Ascending aorta (tissue), 2 donors: Measurements from ENCODE around the gene FREY1. TPM values are rescaled to one million over a fixed set of nuclear protein-coding genes. Genes with fewer than 3 reads are reported as not detected.

Source experiments
- DNase-seq, 2 donors: peaks; one replicate each; pipeline ENCODE4 v3.0.0-alpha.2; 2019; ENCODE audit warnings: low spot score in 2 of 2
- H3K27ac ChIP-seq, 2 donors: fragments of 200-600 bp; sonication (generic); one replicate each; pipeline ENCODE4 v1.5.1; 2016 to 2017; ENCODE audit warnings: mild to moderate bottlenecking in 1 of 2
- H3K27me3 ChIP-seq: fragments of 200-600 bp; sonication (generic); one replicate; pipeline ENCODE4 v1.5.1; 2017
- H3K36me3 ChIP-seq, 2 donors: fragments of 200-600 bp; sonication (generic); one replicate each; pipeline ENCODE4 v1.5.1; 2016
- H3K4me1 ChIP-seq, 2 donors: fragments of 200-600 bp; sonication (generic); one replicate each; pipeline ENCODE4 v1.5.1; 2016 to 2017; ENCODE audit warnings: mild to moderate bottlenecking in 1 of 2
- H3K4me3 ChIP-seq, 2 donors: fragments of 200-600 bp; sonication (generic); one replicate each; pipeline ENCODE4 v1.5.1; 2016 to 2017; ENCODE audit warnings: mild to moderate bottlenecking in 1 of 2
- H3K9me3 ChIP-seq, 2 donors: fragments of 200-600 bp; sonication (generic); one replicate each; pipeline ENCODE4 v1.5.1; 2016
- intact Hi-C: fragments of 100-400 bp; cut with DNase I; formaldehyde crosslinking; loops from one replicate; pipeline ENCODE4 v1.15.1; 2023
- total RNA-seq: library from RNA; depleted of rRNA; stranded (reverse); fragments of >200 nt; gene quantifications from one replicate; pipeline ENCODE4 v1.1.0, GENCODE V29; 2016
- TF ChIP-seq, protein P1 (sequence below), 3 experiments: fragments of 200-600 bp in 2 of 3; fragments of 450-650 bp in 1 of 3; sonication (generic) in 2 of 3; IDR thresholded peaks; one replicate each; pipeline ENCODE4 v1.5.1; 2016 to 2019; ENCODE audit warnings: antibody characterized with exemption in 3 of 3, mild to moderate bottlenecking in 1 of 3, moderate library complexity in 1 of 3

Gene FREY1
- total RNA-seq, 1 donor from 2014 or later = not detected

DNA sequence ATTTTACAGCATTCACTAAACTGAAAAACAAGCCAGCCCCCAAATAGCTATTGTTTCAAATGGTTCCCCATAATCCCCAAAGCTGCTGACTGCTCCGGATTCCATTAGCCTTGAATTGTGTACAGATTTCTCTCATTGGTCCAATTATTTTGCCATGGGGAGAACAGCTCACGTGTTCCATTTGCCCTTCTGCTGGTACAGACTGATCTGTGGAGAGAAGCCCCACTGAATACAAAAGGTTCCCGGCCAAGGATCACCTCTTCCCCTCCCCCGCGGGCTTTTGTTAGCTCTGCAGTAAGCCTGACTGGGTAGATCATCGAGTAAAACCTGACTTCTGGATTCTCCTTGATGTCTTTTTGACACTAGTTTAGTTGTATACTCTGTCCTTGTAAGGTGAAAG is 30.7 kb downstream of the FREY1 start:
- intact Hi-C loops = no loop called here
- no peak overlapping the region for H3K27ac ChIP-seq
- H3K4me1 ChIP-seq = no peaks in the 10 kb centered on the region
- no peaks in the 10 kb centered on the region for H3K27me3 ChIP-seq
- H3K4me3 ChIP-seq = no peak overlapping the region
- H3K36me3 ChIP-seq = peaks cover 68 to 97% of the 10 kb centered on the region in 2 donors
- DNase-seq = no peak
- TF ChIP-seq, protein P1, sequence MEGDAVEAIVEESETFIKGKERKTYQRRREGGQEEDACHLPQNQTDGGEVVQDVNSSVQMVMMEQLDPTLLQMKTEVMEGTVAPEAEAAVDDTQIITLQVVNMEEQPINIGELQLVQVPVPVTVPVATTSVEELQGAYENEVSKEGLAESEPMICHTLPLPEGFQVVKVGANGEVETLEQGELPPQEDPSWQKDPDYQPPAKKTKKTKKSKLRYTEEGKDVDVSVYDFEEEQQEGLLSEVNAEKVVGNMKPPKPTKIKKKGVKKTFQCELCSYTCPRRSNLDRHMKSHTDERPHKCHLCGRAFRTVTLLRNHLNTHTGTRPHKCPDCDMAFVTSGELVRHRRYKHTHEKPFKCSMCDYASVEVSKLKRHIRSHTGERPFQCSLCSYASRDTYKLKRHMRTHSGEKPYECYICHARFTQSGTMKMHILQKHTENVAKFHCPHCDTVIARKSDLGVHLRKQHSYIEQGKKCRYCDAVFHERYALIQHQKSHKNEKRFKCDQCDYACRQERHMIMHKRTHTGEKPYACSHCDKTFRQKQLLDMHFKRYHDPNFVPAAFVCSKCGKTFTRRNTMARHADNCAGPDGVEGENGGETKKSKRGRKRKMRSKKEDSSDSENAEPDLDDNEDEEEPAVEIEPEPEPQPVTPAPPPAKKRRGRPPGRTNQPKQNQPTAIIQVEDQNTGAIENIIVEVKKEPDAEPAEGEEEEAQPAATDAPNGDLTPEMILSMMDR (IDR thresholded peaks at IDR 0.05) = no peak
- no peaks in the 10 kb centered on the region for H3K9me3 ChIP-seq

- Histone ChIP-seq H3K27me3 (no peaks in the 10 kb centered on the region), H3K4me3 (no peak overlapping the region), H3K36me3 (peaks cover 76 to 100% of the 10 kb centered on the region in 2 donors), H3K9me3 (no peaks in the 10 kb centered on the region), H3K4me1 (no peaks in the 10 kb centered on the region), H3K27ac (no peak overlapping the region)
- intact Hi-C loops = no loop called here
- TF ChIP-seq, protein P1 (IDR thresholded peaks at IDR 0.05) = peak; percentile 31 to 50 (median 37)
- no peak for DNase-seq
These were observed 34.3 kb downstream of the FREY1 start for GRCh38 chr11:45872651-45873356.

DNA sequence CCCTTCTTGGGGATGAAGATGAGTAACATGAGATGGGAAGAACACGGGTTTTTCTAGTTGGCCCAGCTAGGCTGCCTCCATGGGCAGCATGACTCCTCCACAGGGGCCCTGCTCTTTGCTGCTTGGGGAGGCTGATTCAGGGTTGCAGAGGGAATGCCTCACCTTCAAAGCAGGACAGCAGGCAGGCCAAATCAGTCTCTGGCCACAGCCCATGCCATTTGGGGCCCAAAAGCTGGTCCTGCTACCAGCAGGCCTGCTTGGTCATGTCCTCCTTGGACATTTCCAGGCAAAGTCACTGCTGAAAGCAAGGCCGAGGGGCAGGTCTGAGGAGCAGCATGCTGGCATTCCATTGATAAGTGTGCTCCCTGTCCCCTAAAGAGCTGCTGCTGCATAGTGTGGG is 35.4 kb downstream of the FREY1 start:
- intact Hi-C loops = no loop called here
- H3K27ac ChIP-seq = no peak overlapping the region
- DNase-seq = no peak
- TF ChIP-seq, protein P1 (IDR thresholded peaks at IDR 0.05) = no peak
- no peaks in the 10 kb centered on the region for H3K4me1 ChIP-seq
- H3K27me3 ChIP-seq = no peaks in the 10 kb centered on the region
- H3K4me3 ChIP-seq = no peak overlapping the region
- no peaks in the 10 kb centered on the region for H3K9me3 ChIP-seq
- peaks cover 76 to 100% of the 10 kb centered on the region in 2 donors for H3K36me3 ChIP-seq

- Histone ChIP-seq H3K9me3 (no peaks in the 10 kb centered on the region), H3K4me3 (no peak overlapping the region), H3K4me1 (no peaks in the 10 kb centered on the region), H3K27ac (no peak overlapping the region), H3K27me3 (no peaks in the 10 kb centered on the region), H3K36me3 (peaks cover 82 to 100% of the 10 kb centered on the region in 2 donors)
- DNase-seq = no peak
- TF ChIP-seq, protein P1 (IDR thresholded peaks at IDR 0.05) = no peak
- intact Hi-C loops = no loop called here
These were observed 36.4 kb downstream of the FREY1 start for GRCh38 chr11:45870706-45871105.

- intact Hi-C loops = no loop called here
- Histone ChIP-seq H3K9me3 (no peaks in the 10 kb centered on the region), H3K4me3 (no peak overlapping the region), H3K36me3 (peaks cover 87 to 100% of the 10 kb centered on the region in 2 donors), H3K4me1 (no peaks in the 10 kb centered on the region), H3K27me3 (no peaks in the 10 kb centered on the region), H3K27ac (no peak overlapping the region)
- TF ChIP-seq, protein P1 (IDR thresholded peaks at IDR 0.05) = no peak
- no peak for DNase-seq
These were observed 37.5 kb downstream of the FREY1 start for GRCh38 chr11:45869551-45869950.
